Muscle of leg (tissue), 11 donors: Measurements from ENCODE around the gene RELL1. TPM values are rescaled to one million over a fixed set of nuclear protein-coding genes. Genes with fewer than 3 reads are reported as not detected.

ENCODE experiments used
- DNase-seq: peaks from one replicate; pipeline ENCODE4 v3.0.0; 2013
- H3K27ac ChIP-seq: one replicate; pipeline ENCODE4 v1.5.1; 2013; ENCODE audit warnings: mild to moderate bottlenecking, low read length, control low read depth
- H3K27me3 ChIP-seq: one replicate; pipeline ENCODE4 v1.6.1; 2013; ENCODE audit warnings: low read length; ENCODE audit not compliant: control insufficient read depth, insufficient read depth
- H3K36me3 ChIP-seq: one replicate; pipeline ENCODE4 v1.6.1; 2013; ENCODE audit warnings: low read length; ENCODE audit not compliant: control insufficient read depth, insufficient read depth
- H3K4me1 ChIP-seq: one replicate; pipeline ENCODE4 v1.6.1; 2013; ENCODE audit warnings: low read length; ENCODE audit not compliant: control insufficient read depth, insufficient read depth
- H3K4me3 ChIP-seq: one replicate; pipeline ENCODE4 v1.5.1; 2013; ENCODE audit warnings: low read length, control low read depth
- H3K9me3 ChIP-seq: replicated peaks from 2 replicates; pipeline ENCODE4 v1.6.1; 2013; ENCODE audit warnings: low read depth, low read length; ENCODE audit not compliant: control insufficient read depth
- WGBS: methylation state at CpG from one replicate; pipeline ENCODE4 v1.1.5; 2013; ENCODE audit warnings: missing lambda C conversion rate; ENCODE audit not compliant: insufficient coverage; 5-methylcytosine and 5-hydroxymethylcytosine counted together
- polyA plus RNA-seq, 8 donors: library from polyadenylated mRNA; unstranded; fragments of 120-200 nt; gene quantifications; one replicate each; pipeline versions ENCODE4 v1.2.1 to v1.2.3, GENCODE V29; 2013; ENCODE audit warnings: inconsistent platforms in 1 of 8, low replicate concordance in 1 of 8; ENCODE audit not compliant: insufficient read length in 8 of 8, insufficient read depth in 1 of 8
- total RNA-seq: library from RNA; stranded (reverse); fragments of 120-200 nt; gene quantifications from one replicate; pipeline ENCODE4 v1.2.4, GENCODE V29; 2013

The RELL1 gene
- total and polyA plus RNA-seq, 9 donors: 9.7 to 44.7 (median 13.9) TPM

- Histone ChIP-seq H3K4me3 (no peak overlapping the region), H3K36me3 (peaks cover 10% of the 10 kb centered on the region), H3K27me3 (no peaks in the 10 kb centered on the region), H3K9me3 (peaks cover 9% of the 10 kb centered on the region), H3K4me1 (peaks cover 29% of the 10 kb centered on the region), H3K27ac (no peak overlapping the region)
- 80% methylated on average over 2 of the region's 3 CpGs for WGBS
- no peak for DNase-seq
Observed at GRCh38 chr4:37659696-37660095, 26.5 kb downstream of the RELL1 start.

- Histone ChIP-seq H3K27me3 (no peaks in the 10 kb centered on the region), H3K4me3 (no peak overlapping the region), H3K4me1 (peaks cover 8% of the 10 kb centered on the region), H3K27ac (no peak overlapping the region), H3K9me3 (peaks cover 11% of the 10 kb centered on the region), H3K36me3 (peaks cover 10% of the 10 kb centered on the region)
- DNase-seq: no peak
- 93% methylated on average over 4 of the region's 4 CpGs for WGBS
Observed at GRCh38 chr4:37656649-37657048, 29.5 kb downstream of the RELL1 start.

GRCh38 chr4:37653601-37654000 is 32.6 kb downstream of the RELL1 start:
- Histone ChIP-seq H3K9me3 (peaks cover 11% of the 10 kb centered on the region), H3K4me3 (no peak overlapping the region), H3K4me1 (peaks cover 3% of the 10 kb centered on the region), H3K27me3 (no peaks in the 10 kb centered on the region), H3K36me3 (peaks cover 21% of the 10 kb centered on the region), H3K27ac (no peak overlapping the region)
- DNase-seq: no peak
- no CpG with 5 or more reads among the region's 1 CpG for WGBS

DNA sequence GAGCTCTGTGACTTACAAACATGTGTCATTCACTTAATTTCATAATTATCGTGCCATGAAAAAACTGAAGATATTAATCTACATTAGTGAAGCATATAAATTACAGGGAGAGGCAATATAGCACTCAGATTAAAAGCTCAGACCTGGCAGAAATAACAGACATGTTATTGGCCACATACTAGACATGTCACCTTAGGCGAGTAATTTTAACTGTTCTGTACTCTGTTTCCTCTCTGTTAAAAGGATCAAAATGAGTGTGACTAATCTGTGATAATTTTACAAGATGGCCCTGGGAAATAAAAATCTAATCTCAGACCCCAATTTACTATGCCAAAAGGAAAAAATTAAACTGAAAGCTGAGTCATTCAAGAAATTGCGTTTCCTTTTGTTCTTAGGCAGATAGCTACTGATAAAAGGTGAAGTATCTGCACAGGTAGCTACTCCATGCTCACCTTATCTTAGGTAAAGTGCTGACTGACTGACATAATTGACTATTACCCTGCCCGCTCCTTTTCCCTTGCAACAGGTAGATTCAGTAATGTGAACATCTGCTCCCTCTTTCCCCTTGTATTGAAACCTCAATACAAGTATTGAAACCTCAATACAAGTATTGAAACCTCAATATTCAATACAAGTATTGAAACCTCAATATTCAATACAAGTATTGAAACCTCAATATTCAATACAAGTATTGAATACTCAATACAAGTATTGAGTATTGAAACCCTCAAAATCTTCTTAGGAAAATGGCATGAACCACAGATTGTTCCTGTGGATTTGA is 33.2 kb downstream of the RELL1 start:
- Histone ChIP-seq H3K27me3 (no peaks in the 10 kb centered on the region), H3K4me1 (peaks cover 1% of the 10 kb centered on the region), H3K9me3 (peaks cover 11% of the 10 kb centered on the region), H3K36me3 (peaks cover 26% of the 10 kb centered on the region), H3K4me3 (no peak overlapping the region), H3K27ac (no peak overlapping the region)
- 100% methylated on average over 1 of the region's 4 CpGs for WGBS
- no peak for DNase-seq

- no peak for DNase-seq
- Histone ChIP-seq H3K4me3 (no peak overlapping the region), H3K9me3 (peaks cover 8% of the 10 kb centered on the region), H3K36me3 (peaks cover 34% of the 10 kb centered on the region), H3K27ac (no peak overlapping the region), H3K4me1 (no peaks in the 10 kb centered on the region), H3K27me3 (no peaks in the 10 kb centered on the region)
- WGBS: 97% methylated on average over 5 of the region's 13 CpGs
Observed at GRCh38 chr4:37651781-37652377, 34.3 kb downstream of the RELL1 start.

DNA sequence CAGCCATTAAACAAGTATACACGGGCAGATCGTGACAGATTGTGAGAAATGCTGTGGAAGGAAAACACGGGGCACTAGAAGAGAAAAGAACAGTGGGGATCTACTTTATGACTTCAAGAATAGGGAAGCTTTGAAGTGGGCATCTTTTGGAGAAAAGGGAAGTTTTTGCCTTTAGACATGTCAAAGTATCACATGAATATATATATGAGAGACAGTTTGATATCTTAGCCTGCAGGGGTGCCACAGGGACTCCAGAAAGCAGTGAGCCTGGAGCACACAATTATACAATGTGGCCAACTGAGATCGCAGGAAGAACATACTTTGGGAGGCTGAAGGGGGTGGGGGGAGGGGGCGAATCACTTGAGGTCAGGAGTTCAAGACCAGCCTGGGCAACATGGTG is 35.7 kb downstream of the RELL1 start:
- peaks cover 4% of the 10 kb centered on the region for H3K4me1 ChIP-seq

GRCh38 chr4:37649268-37649667 is 36.9 kb downstream of the RELL1 start:
- Histone ChIP-seq H3K36me3 (peaks cover 36% of the 10 kb centered on the region), H3K27me3 (no peaks in the 10 kb centered on the region), H3K27ac (no peak overlapping the region), H3K9me3 (peaks cover 3% of the 10 kb centered on the region), H3K4me3 (no peak overlapping the region), H3K4me1 (peaks cover 5% of the 10 kb centered on the region)
- no peak for DNase-seq
- WGBS: 87% methylated on average over 11 of the region's 11 CpGs

More for the DNA sequence above, 35.7 kb downstream of the RELL1 start:
- Histone ChIP-seq H3K4me3 (no peak overlapping the region), H3K36me3 (peaks cover 39% of the 10 kb centered on the region), H3K9me3 (peaks cover 3% of the 10 kb centered on the region), H3K27me3 (no peaks in the 10 kb centered on the region), H3K27ac (no peak overlapping the region)
- DNase-seq: no peak
- WGBS: 96% methylated on average over 3 of the region's 5 CpGs

- no peak overlapping the region for H3K4me3 ChIP-seq
- no peaks in the 10 kb centered on the region for H3K9me3 ChIP-seq
- H3K36me3 ChIP-seq: peaks cover 40% of the 10 kb centered on the region
- peak; percentile 43 for DNase-seq
- H3K27ac ChIP-seq: no peak overlapping the region
- H3K27me3 ChIP-seq: no peaks in the 10 kb centered on the region
- peaks cover 5% of the 10 kb centered on the region for H3K4me1 ChIP-seq
- 86% methylated on average over 5 of the region's 8 CpGs for WGBS
Observed at GRCh38 chr4:37648084-37648817, 37.9 kb downstream of the RELL1 start.

- H3K27ac ChIP-seq: no peak overlapping the region
- 30% methylated on average over 1 of the region's 3 CpGs for WGBS
- H3K36me3 ChIP-seq: peaks cover 47% of the 10 kb centered on the region
- no peaks in the 10 kb centered on the region for H3K9me3 ChIP-seq
- H3K4me3 ChIP-seq: no peak overlapping the region
- H3K27me3 ChIP-seq: no peaks in the 10 kb centered on the region
- peak; percentile 59 for DNase-seq
- H3K4me1 ChIP-seq: peaks cover 5% of the 10 kb centered on the region
Observed at GRCh38 chr4:37646247-37646646, 39.9 kb downstream of the RELL1 start.

DNA sequence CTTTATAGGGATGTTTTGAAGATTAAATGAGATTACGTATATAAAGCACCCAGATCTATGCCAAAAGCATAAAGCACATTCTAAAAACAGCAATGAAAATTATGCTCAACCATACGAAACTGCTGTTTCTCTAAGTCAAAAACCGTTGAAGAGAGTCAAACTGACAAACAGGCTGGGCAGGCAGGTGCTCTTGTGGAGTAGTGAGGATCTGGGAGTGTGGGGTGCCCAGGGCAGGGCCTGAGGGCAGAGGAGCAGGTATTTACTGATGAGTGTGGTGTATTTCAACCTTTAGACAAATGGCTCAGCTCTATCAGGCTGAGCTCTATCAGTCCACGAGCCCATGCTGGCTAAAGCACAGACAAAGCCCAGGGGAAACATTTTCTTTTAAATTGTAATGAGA is 40.4 kb downstream of the RELL1 start:
- H3K4me3 ChIP-seq: no peak overlapping the region
- no peaks in the 10 kb centered on the region for H3K9me3 ChIP-seq
- DNase-seq: no peak
- H3K36me3 ChIP-seq: peaks cover 50% of the 10 kb centered on the region
- H3K27ac ChIP-seq: no peak overlapping the region
- peaks cover 5% of the 10 kb centered on the region for H3K4me1 ChIP-seq
- WGBS: 61% methylated on average over 2 of the region's 4 CpGs
- no peaks in the 10 kb centered on the region for H3K27me3 ChIP-seq
